Erythroblast (primary cell): ENCODE measurements around the gene RDH5.

Experiments used
- DNase-seq, 2 experiments: peaks; one replicate each; lab custom pipeline; 2025; lab: John Stamatoyannopoulos, UW
- GATA1 ChIP-seq: IDR thresholded peaks from 2 replicates; pipeline ENCODE4 v1.6.1; 2011; ENCODE audit warnings: low read depth, mild to moderate bottlenecking, control low read depth, low read length, moderate library complexity
- POLR2A ChIP-seq: IDR thresholded peaks from 2 replicates; pipeline ENCODE4 v1.6.1; 2011; ENCODE audit warnings: mild to moderate bottlenecking, low read length

RDH5 gene

GRCh38 chr12:55712700-55713415, 7.3 kb upstream of the RDH5 start:
- no peak for TF ChIP-seq POLR2A
- TF ChIP-seq GATA1 = no peak
- no peak for DNase-seq

- no peak for TF ChIP-seq POLR2A
- no peak for TF ChIP-seq GATA1
- DNase-seq = no peak
These were observed 6.5 kb upstream of the RDH5 start for GRCh38 chr12:55713721-55714120.

GRCh38 chr12:55715169-55715764, 4.9 kb upstream of the RDH5 start:
- no peak for TF ChIP-seq GATA1
- no peak for TF ChIP-seq POLR2A
- no peak for DNase-seq

- TF ChIP-seq GATA1 (no peak), POLR2A (peak; percentile 72)
- DNase-seq = peak; percentile 96 to 97
These were observed 4.2 kb upstream of the RDH5 start, which contains the start of gene BLOC1S1 for GRCh38 chr12:55715833-55716581. Gene BLOC1S1, plus strand, starts transcription at chr12:55716046. Its CDS starts 6 bp downstream, at chr12:55716052.

- no peak for TF ChIP-seq POLR2A
- TF ChIP-seq GATA1 = no peak
- no peak for DNase-seq
These were observed 3.6 kb upstream of the RDH5 start for GRCh38 chr12:55716582-55716957.

- DNase-seq = peak; percentile 45 to 51
- TF ChIP-seq GATA1 = no peak
- no peak for TF ChIP-seq POLR2A
These were observed 2.9 kb upstream of the RDH5 start for GRCh38 chr12:55717011-55718007.

GRCh38 chr12:55718015-55718414, 2.2 kb upstream of the RDH5 start:
- TF ChIP-seq GATA1 (no peak), POLR2A (no peak)

GRCh38 chr12:55718624-55719275, 1.4 kb upstream of the RDH5 start:
- no peak for TF ChIP-seq POLR2A
- DNase-seq = no peak

More at GRCh38 chr12:55718015-55718414, 2.2 kb upstream of the RDH5 start:
- DNase-seq = no peak

GRCh38 chr12:55719371-55719770, 822 bp upstream of the RDH5 start:
- no peak for DNase-seq

GRCh38 chr12:55720894-55721444, 776 bp downstream of the RDH5 start:
- DNase-seq = peak; percentile 24 to 34

More at GRCh38 chr12:55719371-55719770, 822 bp upstream of the RDH5 start:
- TF ChIP-seq GATA1 (no peak), POLR2A (no peak)

GRCh38 chr12:55721601-55722213, 1.5 kb downstream of the RDH5 start:
- DNase-seq = no peak
- TF ChIP-seq POLR2A (no peak), GATA1 (no peak)

More at GRCh38 chr12:55720894-55721444, 776 bp downstream of the RDH5 start:
- TF ChIP-seq POLR2A (peak; percentile 19), GATA1 (no peak)

GRCh38 chr12:55722948-55723347, 2.8 kb downstream of the RDH5 start:
- no peak for TF ChIP-seq POLR2A
- TF ChIP-seq GATA1 = no peak
- no peak for DNase-seq

- no peak for DNase-seq
- TF ChIP-seq GATA1 = no peak
- TF ChIP-seq POLR2A = no peak
These were observed 3.5 kb downstream of the RDH5 start for GRCh38 chr12:55723516-55724225.
